Hepatocyte (in vitro differentiated cells): Measurements from ENCODE around the gene ARHGAP28. TPM values are rescaled to one million over a fixed set of nuclear protein-coding genes. Genes with fewer than 3 reads are reported as not detected.

Experiments
- DNase-seq: peaks from one replicate; pipeline ENCODE4 v3.0.0-alpha.2; 2016; ENCODE audit warnings: low spot score
- H2AFZ ChIP-seq: fragments of 200-600 bp; sonication (generic); 2 replicates; pipeline ENCODE4 v1.6.0; 2016; ENCODE audit warnings: antibody characterized with exemption, mild to moderate bottlenecking
- H3K27ac ChIP-seq: fragments of 200-600 bp; sonication (generic); 2 replicates; pipeline ENCODE4 v1.5.1; 2016; ENCODE audit warnings: mild to moderate bottlenecking
- H3K27me3 ChIP-seq: fragments of 200-600 bp; sonication (generic); 2 replicates; pipeline ENCODE4 v1.6.1; 2016
- H3K36me3 ChIP-seq: fragments of 200-600 bp; sonication (generic); replicated peaks from 2 replicates; pipeline ENCODE4 v1.5.1; 2016; ENCODE audit warnings: low read depth; ENCODE audit not compliant: insufficient read depth
- H3K4me1 ChIP-seq: fragments of 200-600 bp; sonication (generic); 2 replicates; pipeline ENCODE4 v1.5.1; 2016; ENCODE audit warnings: mild to moderate bottlenecking, moderate library complexity; ENCODE audit not compliant: insufficient read depth
- H3K4me2 ChIP-seq: fragments of 200-600 bp; sonication (generic); 2 replicates; pipeline ENCODE4 v1.6.0; 2016
- H3K4me3 ChIP-seq: fragments of 200-600 bp; sonication (generic); 2 replicates; pipeline ENCODE4 v1.5.1; 2016; ENCODE audit warnings: mild to moderate bottlenecking
- H3K79me2 ChIP-seq: fragments of 200-600 bp; sonication (generic); 2 replicates; pipeline ENCODE4 v1.6.0; 2017; ENCODE audit warnings: mild to moderate bottlenecking
- H3K9me2 ChIP-seq: fragments of 200-600 bp; sonication (generic); replicated peaks from 2 replicates; pipeline ENCODE4 v1.6.0; 2017; ENCODE audit warnings: mild to moderate bottlenecking; ENCODE audit not compliant: insufficient read depth
- H3K9me3 ChIP-seq: fragments of 200-600 bp; sonication (generic); 2 replicates; pipeline ENCODE4 v1.5.1; 2016; ENCODE audit warnings: low read depth, mild to moderate bottlenecking
- H4K20me1 ChIP-seq: fragments of 200-600 bp; sonication (generic); 2 replicates; pipeline ENCODE4 v1.6.0; 2016; ENCODE audit warnings: mild to moderate bottlenecking; ENCODE audit not compliant: insufficient read depth, poor library complexity, severe bottlenecking
- EZH2 ChIP-seq: fragments of 200-600 bp; sonication (generic); IDR thresholded peaks from 2 replicates; pipeline ENCODE4 v1.6.1; 2016; ENCODE audit warnings: antibody characterized with exemption, mild to moderate bottlenecking, borderline replicate concordance
- EZH2phosphoT487 ChIP-seq: fragments of 200-600 bp; sonication (generic); IDR thresholded peaks from one replicate; pipeline ENCODE4 v1.6.1; 2018; ENCODE audit warnings: antibody characterized with exemption, mild to moderate bottlenecking, low read depth, moderate library complexity; ENCODE audit not compliant: unreplicated experiment, severe bottlenecking
- WGBS: methylation state at CpG from one replicate; pipeline ENCODE4 v1.1.6; 2016; ENCODE audit warnings: low lambda C conversion rate; ENCODE audit errors: missing lambda C conversion rate; 5-methylcytosine and 5-hydroxymethylcytosine counted together
- polyA plus RNA-seq: library from polyadenylated mRNA; unstranded; fragments of >200 nt; fragmentation: Nextera tagmentation; extraction: Ambion mirVana; gene quantifications from 2 replicates; pipeline ENCODE4 v1.2.1, GENCODE V29; 2016
- total RNA-seq: library from RNA; depleted of rRNA; stranded (reverse); fragments of >200 nt; gene quantifications from 2 replicates; pipeline ENCODE4 v1.2.3, GENCODE V29; 2014
- TF ChIP-seq, protein P1 (sequence below): fragments of 200-600 bp; sonication (generic); IDR thresholded peaks from 2 replicates; pipeline ENCODE4 v1.5.1; 2016; ENCODE audit warnings: antibody characterized with exemption, mild to moderate bottlenecking; ENCODE audit not compliant: poor library complexity

Gene ARHGAP28
- total and polyA plus RNA-seq, 2 experiments from 2014 or later, result 23.5 to 60.7 TPM

DNA sequence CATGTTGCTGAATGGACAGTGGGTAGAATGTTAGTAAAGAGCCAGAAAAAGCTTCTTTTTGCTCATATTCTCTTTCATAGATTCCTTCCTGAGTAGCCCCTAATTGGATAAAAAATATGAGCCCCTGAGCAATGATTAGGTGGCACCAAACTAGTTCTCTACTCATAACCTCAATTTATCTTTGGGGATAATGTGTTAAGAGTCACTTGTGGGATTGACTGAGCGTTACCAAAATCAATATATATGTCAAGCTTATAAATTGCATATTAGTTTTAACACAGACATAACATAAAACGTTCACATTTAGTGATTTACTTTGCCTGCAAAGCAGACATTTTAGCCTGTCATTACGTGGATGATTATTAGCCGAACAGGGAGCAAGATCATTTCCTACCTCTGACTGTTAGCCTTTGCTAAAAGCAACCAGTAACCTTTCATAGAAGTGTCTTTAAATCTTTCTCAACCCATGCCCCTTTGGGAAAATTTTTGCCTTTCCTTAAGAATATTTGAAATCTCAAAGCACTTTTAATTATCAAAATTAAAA is 85.4 kb downstream of the ARHGAP28 start:
- no peak overlapping the region for H3K4me2 ChIP-seq
- WGBS, result 84% methylated on average over 4 of the region's 4 CpGs

DNA sequence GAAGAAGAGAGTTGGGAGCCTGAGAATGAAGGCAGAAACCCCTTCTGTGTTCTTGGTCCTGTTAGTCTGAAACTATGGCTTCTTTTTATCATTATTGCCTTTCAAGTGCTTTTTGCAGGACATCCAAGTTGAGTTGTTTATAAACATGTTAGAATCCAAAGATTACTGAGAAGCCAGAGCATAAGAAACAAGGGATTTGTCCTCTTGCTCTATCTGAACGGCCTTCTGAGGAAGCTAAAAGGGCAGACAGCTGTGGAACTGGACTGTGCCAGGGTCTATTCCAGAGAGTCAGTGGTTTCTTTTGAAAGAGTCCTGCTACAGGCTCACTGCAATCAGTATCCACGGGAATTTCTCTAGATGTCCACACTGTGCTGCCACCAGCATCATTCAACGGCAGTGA is 86.6 kb downstream of the ARHGAP28 start:
- Histone ChIP-seq H3K79me2 (peaks cover 45% of the 10 kb centered on the region), H3K4me2 (peak overlapping the region; percentile 31), H2AFZ (no peak overlapping the region), H3K9me2 (no peaks in the 10 kb centered on the region), H4K20me1 (no peaks in the 10 kb centered on the region), H3K27me3 (no peaks in the 10 kb centered on the region), H3K27ac (peak overlapping the region; percentile 22), H3K9me3 (no peaks in the 10 kb centered on the region), H3K4me3 (no peak overlapping the region), H3K36me3 (no peaks in the 10 kb centered on the region), H3K4me1 (no peaks in the 10 kb centered on the region)
- TF ChIP-seq, protein P1, sequence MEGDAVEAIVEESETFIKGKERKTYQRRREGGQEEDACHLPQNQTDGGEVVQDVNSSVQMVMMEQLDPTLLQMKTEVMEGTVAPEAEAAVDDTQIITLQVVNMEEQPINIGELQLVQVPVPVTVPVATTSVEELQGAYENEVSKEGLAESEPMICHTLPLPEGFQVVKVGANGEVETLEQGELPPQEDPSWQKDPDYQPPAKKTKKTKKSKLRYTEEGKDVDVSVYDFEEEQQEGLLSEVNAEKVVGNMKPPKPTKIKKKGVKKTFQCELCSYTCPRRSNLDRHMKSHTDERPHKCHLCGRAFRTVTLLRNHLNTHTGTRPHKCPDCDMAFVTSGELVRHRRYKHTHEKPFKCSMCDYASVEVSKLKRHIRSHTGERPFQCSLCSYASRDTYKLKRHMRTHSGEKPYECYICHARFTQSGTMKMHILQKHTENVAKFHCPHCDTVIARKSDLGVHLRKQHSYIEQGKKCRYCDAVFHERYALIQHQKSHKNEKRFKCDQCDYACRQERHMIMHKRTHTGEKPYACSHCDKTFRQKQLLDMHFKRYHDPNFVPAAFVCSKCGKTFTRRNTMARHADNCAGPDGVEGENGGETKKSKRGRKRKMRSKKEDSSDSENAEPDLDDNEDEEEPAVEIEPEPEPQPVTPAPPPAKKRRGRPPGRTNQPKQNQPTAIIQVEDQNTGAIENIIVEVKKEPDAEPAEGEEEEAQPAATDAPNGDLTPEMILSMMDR, result no peak
- TF ChIP-seq EZH2, result no peak
- 72% methylated on average over 3 of the region's 3 CpGs for WGBS
- DNase-seq, result no peak

More for the DNA sequence above, 85.4 kb downstream of the ARHGAP28 start:
- no peak for DNase-seq
- H3K4me1 ChIP-seq, result no peaks in the 10 kb centered on the region
- no peak overlapping the region for H3K4me3 ChIP-seq
- peaks cover 52% of the 10 kb centered on the region for H3K79me2 ChIP-seq
- H4K20me1 ChIP-seq, result no peaks in the 10 kb centered on the region
- no peaks in the 10 kb centered on the region for H3K27me3 ChIP-seq
- no peaks in the 10 kb centered on the region for H3K9me2 ChIP-seq
- TF ChIP-seq EZH2 (no peak), EZH2phosphoT487 (no peak)
- TF ChIP-seq, protein P1, result no peak
- no peak overlapping the region for H3K27ac ChIP-seq
- H3K9me3 ChIP-seq, result no peaks in the 10 kb centered on the region
- no peak overlapping the region for H2AFZ ChIP-seq
- H3K36me3 ChIP-seq, result no peaks in the 10 kb centered on the region

DNA sequence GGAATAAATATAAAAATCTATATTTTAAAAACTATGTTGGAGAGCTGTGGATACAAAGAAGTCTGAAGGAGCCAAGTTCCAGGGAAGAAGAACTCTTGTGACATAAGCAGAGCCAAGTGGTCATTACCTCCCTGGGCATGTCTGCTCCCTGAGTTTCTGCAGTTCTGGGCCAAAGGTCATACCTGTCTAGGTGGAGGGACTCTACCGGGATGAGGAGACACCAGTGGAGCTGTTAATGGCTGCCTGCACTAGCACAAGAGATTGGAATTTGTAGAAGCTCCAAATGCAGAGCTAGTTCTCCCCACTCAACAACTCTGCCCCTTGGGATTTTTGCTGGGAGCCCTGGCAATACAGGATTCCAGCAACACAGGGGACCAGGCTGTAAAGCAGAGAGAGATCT is 89.8 kb downstream of the ARHGAP28 start:
- TF ChIP-seq EZH2 (no peak), EZH2phosphoT487 (no peak)

DNA sequence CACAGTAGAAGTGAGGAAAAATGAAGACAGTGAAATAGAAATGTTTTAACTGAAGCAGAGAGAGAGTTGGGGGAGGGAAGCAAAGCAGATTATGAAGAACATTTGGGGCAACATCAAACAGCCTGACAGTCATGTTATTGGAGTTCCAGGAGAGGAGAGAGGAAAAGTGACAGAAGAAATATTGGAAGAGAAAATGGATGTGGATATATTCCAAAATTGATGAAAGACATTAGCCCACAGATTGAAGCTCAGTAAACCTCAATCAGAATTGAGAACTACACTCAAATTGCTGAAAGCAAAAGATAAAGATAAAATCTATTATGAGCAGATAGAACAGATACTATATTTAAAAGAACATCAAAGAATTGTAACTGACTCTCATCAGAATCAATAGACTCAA is 90.8 kb downstream of the ARHGAP28 start:
- no peak overlapping the region for H2AFZ ChIP-seq
- H3K9me3 ChIP-seq, result no peaks in the 10 kb centered on the region
- no peaks in the 10 kb centered on the region for H3K4me1 ChIP-seq
- no peak overlapping the region for H3K27ac ChIP-seq
- peaks cover 30% of the 10 kb centered on the region for H3K79me2 ChIP-seq
- H4K20me1 ChIP-seq, result no peaks in the 10 kb centered on the region
- no peaks in the 10 kb centered on the region for H3K9me2 ChIP-seq
- H3K36me3 ChIP-seq, result no peaks in the 10 kb centered on the region
- no peak for DNase-seq
- TF ChIP-seq EZH2phosphoT487, result no peak
- TF ChIP-seq EZH2, result no peak
- TF ChIP-seq, protein P1, result no peak
- H3K4me2 ChIP-seq, result no peak overlapping the region
- no peak overlapping the region for H3K4me3 ChIP-seq
- no peaks in the 10 kb centered on the region for H3K27me3 ChIP-seq

More for the DNA sequence above, 89.8 kb downstream of the ARHGAP28 start:
- Histone ChIP-seq H3K79me2 (peaks cover 36% of the 10 kb centered on the region), H3K9me3 (no peaks in the 10 kb centered on the region), H3K27ac (no peak overlapping the region), H3K4me1 (no peaks in the 10 kb centered on the region), H3K9me2 (no peaks in the 10 kb centered on the region), H2AFZ (no peak overlapping the region), H4K20me1 (no peaks in the 10 kb centered on the region), H3K4me2 (no peak overlapping the region), H3K27me3 (no peaks in the 10 kb centered on the region), H3K4me3 (no peak overlapping the region), H3K36me3 (no peaks in the 10 kb centered on the region)
- 47% methylated on average over 1 of the region's 1 CpG for WGBS
- no peak for DNase-seq
